HUES64 (cell line): ENCODE data around the gene SERAC1.

ENCODE experiments used
- H3K27ac ChIP-seq: 2 replicates; pipeline ENCODE4 v1.7.0; 2013; ENCODE audit warnings: low read depth, low read length, inconsistent platforms
- H3K27me3 ChIP-seq: 2 replicates; pipeline ENCODE4 v1.6.1; 2013; ENCODE audit warnings: mild to moderate bottlenecking, low read length; ENCODE audit not compliant: insufficient read depth
- H3K36me3 ChIP-seq: 2 replicates; pipeline ENCODE4 v1.6.1; 2013; ENCODE audit warnings: mild to moderate bottlenecking, low read length; ENCODE audit not compliant: insufficient read depth
- H3K4me1 ChIP-seq: 2 replicates; pipeline ENCODE4 v1.6.1; 2013; ENCODE audit warnings: mild to moderate bottlenecking, low read length, moderate library complexity; ENCODE audit not compliant: insufficient read depth
- H3K4me3 ChIP-seq: 2 replicates; pipeline ENCODE4 v1.5.1; 2013; ENCODE audit warnings: mild to moderate bottlenecking, low read length, moderate library complexity
- H3K9ac ChIP-seq: 2 replicates; pipeline ENCODE4 v1.6.1; 2013; ENCODE audit warnings: mild to moderate bottlenecking, low read depth, low read length
- H3K9me3 ChIP-seq: 2 replicates; pipeline ENCODE4 v1.6.1; 2013; ENCODE audit warnings: low read depth, low read length; ENCODE audit not compliant: insufficient read depth
- WGBS: fragments of 150-250, 120-280 bp; methylation state at CpG from one replicate; pipeline ENCODE4 v1.1.7; 2013; ENCODE audit warnings: missing lambda C conversion rate; 5-methylcytosine and 5-hydroxymethylcytosine counted together

The SERAC1 gene

DNA sequence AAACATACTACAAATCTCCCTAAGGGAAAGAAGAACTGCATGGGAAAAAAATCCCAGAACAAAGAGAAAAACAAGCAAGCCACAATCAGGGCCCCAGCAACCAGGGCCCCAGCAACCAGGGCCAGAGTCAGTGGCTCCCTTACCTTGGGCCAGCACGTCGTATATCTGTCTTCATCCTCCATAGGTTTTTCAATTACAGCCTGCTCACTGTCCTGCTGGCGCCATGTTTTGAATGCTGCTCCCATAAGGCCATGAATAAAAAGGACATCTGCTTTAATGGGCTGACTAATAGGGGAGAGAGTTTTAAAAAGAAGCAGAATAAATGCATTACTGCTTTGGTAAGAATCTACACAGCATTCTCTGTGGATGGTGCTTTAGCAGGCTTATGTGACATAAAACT lies 49.2 kb downstream of the SERAC1 start:
- Histone ChIP-seq H3K9ac (no peak overlapping the region), H3K27ac (no peak overlapping the region), H3K4me1 (no peaks in the 10 kb centered on the region), H3K27me3 (no peaks in the 10 kb centered on the region), H3K36me3 (peaks cover 12% of the 10 kb centered on the region), H3K4me3 (no peak overlapping the region), H3K9me3 (no peaks in the 10 kb centered on the region)
- 92% methylated on average over 3 of the region's 3 CpGs for WGBS

DNA sequence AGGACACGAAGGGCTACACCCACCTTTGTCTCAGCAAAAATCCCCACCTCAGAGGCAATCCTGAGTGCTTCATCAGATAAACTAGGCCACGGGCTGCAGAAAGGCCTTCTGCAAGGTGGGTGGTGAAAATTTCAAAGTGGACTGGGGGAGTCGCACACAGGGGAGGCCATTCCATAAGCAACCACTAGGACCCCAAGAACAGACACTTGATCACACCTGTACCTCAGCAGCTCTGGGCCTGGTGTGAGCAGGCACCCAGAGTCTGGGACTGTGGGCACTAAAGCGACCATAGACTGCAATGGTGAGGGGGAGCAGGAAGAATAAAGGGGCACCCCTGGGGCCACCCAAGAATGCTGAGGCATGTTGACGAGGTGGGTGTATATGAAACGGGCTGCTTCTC lies 52.6 kb downstream of the SERAC1 start:
- Histone ChIP-seq H3K27ac (no peak overlapping the region), H3K9me3 (no peaks in the 10 kb centered on the region), H3K27me3 (no peaks in the 10 kb centered on the region), H3K9ac (no peak overlapping the region), H3K4me1 (no peaks in the 10 kb centered on the region), H3K36me3 (peaks cover 25% of the 10 kb centered on the region), H3K4me3 (no peak overlapping the region)
- 93% methylated on average over 6 of the region's 6 CpGs for WGBS

DNA sequence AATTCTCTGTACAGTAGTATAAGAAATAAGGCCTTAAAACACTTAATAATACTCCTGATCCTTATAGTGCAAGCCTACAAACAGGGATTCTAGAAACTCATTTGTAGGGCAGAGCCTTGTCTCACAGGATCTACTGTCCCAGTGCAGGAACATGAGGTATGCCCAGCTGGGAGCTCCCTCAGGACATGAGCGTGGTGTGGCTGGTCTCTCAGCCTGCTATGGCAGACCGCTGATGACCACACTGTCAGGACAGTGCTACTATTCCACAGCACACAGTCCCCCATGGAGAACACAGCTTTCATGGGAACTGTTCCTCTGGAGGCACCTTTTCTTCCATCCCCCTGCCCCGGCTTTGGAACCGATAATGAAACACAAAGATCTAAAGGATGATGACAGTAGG lies 53.0 kb downstream of the SERAC1 start:
- Histone ChIP-seq H3K4me3 (no peak overlapping the region), H3K9me3 (no peaks in the 10 kb centered on the region), H3K36me3 (peaks cover 25% of the 10 kb centered on the region), H3K27me3 (no peaks in the 10 kb centered on the region), H3K27ac (no peak overlapping the region), H3K9ac (no peak overlapping the region), H3K4me1 (no peaks in the 10 kb centered on the region)
- WGBS = 100% methylated on average over 4 of the region's 4 CpGs

DNA sequence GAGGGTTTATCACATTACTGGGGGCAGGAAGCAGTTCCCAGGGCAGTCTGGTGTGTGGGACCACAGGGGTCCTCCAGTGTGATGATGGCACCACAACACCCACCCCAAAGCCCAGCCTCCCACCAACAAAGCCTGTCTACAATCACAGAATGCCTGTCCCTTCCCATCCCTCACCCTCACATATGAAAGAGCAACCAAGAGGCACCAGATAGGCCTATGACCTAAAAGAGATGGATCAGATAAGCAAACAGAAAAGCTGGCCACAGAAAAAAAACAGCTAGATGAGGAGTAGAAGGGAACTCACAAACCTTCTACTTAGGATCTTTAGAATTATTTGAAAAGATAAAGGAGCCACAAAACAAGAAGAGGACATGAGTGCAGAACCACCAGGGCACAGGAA lies 54.3 kb downstream of the SERAC1 start:
- Histone ChIP-seq H3K36me3 (peaks cover 33% of the 10 kb centered on the region), H3K9ac (no peak overlapping the region), H3K9me3 (no peaks in the 10 kb centered on the region), H3K27ac (no peak overlapping the region), H3K27me3 (no peaks in the 10 kb centered on the region), H3K4me1 (no peaks in the 10 kb centered on the region), H3K4me3 (no peak overlapping the region)

DNA sequence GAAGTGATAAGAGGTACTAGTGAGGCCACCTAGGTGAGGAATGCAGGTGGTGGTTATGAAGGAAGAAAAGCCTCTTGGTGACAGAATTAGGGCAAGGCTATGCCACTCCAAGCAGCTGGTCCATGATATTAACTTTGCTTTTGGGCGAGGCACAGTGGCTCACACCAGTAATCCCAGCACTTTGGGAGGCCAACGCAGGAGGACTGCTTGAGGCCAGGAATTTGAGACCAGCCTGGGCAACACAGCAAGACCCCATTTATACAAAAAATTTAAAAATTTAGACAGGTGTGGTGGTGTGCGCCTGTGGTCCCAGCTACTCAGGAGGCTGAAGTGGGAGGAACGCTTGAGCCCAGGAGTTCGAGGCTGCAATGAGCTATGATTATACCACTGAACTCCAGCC lies 56.1 kb downstream of the SERAC1 start:
- H3K27ac ChIP-seq = no peak overlapping the region
- H3K4me1 ChIP-seq = no peaks in the 10 kb centered on the region
- H3K36me3 ChIP-seq = peaks cover 37% of the 10 kb centered on the region
- H3K9ac ChIP-seq = no peak overlapping the region
- no peaks in the 10 kb centered on the region for H3K27me3 ChIP-seq
- no peak overlapping the region for H3K4me3 ChIP-seq
- WGBS = 98% methylated on average over 5 of the region's 5 CpGs
- no peaks in the 10 kb centered on the region for H3K9me3 ChIP-seq

DNA sequence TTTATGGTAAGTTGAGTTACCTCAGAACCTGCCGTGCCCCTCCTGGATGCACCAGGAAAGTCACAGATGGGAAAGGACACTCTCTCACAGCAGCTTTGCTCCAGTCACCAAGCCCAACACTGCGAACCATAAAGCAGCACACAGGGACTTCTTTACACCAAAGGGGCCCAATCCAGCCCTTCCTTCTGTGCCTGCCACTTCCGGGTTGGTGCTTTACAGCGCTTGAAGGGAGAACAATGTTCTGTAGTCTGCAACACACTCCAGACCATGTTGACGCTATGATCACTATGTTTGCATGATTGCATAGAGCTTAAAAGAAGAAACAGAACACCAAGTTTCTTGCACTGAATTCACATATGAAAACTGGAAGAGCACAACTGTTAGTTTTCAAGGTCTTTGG lies 57.1 kb downstream of the SERAC1 start:
- Histone ChIP-seq H3K4me1 (no peaks in the 10 kb centered on the region), H3K9me3 (no peaks in the 10 kb centered on the region), H3K4me3 (no peak overlapping the region), H3K9ac (no peak overlapping the region), H3K27me3 (no peaks in the 10 kb centered on the region), H3K27ac (no peak overlapping the region), H3K36me3 (peaks cover 35% of the 10 kb centered on the region)
- 93% methylated on average over 5 of the region's 5 CpGs for WGBS

DNA sequence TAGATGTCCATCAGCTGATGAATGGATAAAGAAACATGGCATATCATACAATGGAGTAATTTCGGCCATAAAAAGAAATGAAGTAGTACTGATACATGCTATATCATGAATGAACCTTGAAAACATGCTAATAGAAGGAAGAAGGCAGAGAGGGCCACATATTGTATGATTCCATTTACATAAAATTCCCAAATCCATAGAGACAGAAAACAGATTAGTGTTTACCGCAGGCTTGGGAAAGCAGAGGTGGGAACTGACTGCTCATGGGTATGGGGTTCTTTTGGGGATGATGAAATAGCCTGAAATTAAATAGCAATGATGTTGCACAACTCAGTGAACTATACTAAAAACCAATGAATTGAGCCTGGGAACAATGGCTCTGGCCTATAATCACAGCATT lies 58.3 kb downstream of the SERAC1 start:
- Histone ChIP-seq H3K9ac (no peak overlapping the region), H3K36me3 (peaks cover 33% of the 10 kb centered on the region), H3K4me1 (no peaks in the 10 kb centered on the region), H3K27me3 (no peaks in the 10 kb centered on the region), H3K27ac (no peak overlapping the region), H3K4me3 (no peak overlapping the region), H3K9me3 (no peaks in the 10 kb centered on the region)
- WGBS = 55% methylated on average over 2 of the region's 2 CpGs

DNA sequence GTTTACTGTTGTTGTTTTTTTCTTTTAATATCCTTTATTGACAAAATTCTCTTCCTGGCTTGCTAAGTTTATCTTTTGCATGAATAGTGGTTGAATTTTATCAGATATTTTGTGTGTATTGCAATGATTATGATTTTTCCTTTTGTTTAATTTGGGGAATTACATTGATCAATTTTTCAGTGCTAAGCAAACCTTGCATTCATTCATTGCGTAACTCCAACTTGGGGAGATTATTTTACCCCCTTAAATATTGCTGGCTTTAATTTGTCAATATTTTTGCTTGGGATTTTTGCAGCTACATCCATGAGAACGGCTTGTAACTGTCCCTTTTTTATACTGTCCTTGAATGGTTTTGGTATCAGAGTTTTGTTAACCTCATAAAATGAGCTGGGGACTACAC lies 63.4 kb downstream of the SERAC1 start:
- Histone ChIP-seq H3K27ac (no peak overlapping the region), H3K9me3 (no peaks in the 10 kb centered on the region), H3K27me3 (no peaks in the 10 kb centered on the region), H3K4me1 (no peaks in the 10 kb centered on the region), H3K36me3 (peaks cover 11% of the 10 kb centered on the region), H3K4me3 (no peak overlapping the region), H3K9ac (no peak overlapping the region)
- WGBS = 92% methylated on average over 1 of the region's 2 CpGs

DNA sequence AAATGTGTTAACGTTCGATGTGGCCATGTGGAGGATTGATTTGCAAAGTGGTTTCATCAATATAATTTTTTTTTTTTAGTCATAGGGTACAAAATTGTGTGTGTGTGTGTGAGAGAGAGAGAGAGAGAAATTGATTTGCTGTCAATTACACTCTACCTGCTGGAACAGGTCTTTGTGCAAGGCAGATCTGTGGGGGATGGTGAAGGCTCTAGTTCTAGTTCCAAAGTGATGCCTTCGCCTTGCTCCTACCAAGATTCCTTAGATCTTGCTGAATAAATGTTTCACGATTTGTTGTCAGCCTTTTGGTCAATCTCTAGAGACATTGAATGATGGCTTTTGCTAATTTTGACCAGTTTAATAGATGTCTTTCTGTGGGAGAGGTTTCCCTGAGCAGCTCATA lies 64.8 kb downstream of the SERAC1 start:
- Histone ChIP-seq H3K27me3 (no peaks in the 10 kb centered on the region), H3K4me3 (no peak overlapping the region), H3K4me1 (no peaks in the 10 kb centered on the region), H3K27ac (no peak overlapping the region), H3K9ac (no peak overlapping the region), H3K9me3 (no peaks in the 10 kb centered on the region), H3K36me3 (no peaks in the 10 kb centered on the region; the same call in 1 of the 2 replicates)
- WGBS = 94% methylated on average over 2 of the region's 4 CpGs

DNA sequence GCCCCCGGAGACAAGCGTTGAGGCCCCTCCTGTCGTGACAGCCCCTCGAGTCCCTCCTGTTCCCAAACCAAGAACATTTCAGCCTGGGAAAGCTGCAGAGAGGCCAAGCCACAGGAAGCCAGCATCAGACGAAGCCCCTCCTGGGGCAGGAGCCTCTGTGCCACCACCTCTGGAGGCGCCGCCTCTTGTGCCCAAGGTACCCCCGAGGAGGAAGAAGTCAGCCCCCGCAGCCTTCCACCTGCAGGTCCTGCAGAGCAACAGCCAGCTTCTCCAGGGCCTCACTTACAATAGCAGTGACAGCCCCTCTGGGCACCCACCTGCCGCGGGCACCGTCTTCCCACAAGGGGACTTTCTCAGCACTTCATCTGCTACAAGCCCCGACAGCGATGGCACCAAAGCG lies 72.4 kb downstream of the SERAC1 start:
- Histone ChIP-seq H3K4me1 (no peaks in the 10 kb centered on the region), H3K36me3 (peaks cover 27% of the 10 kb centered on the region), H3K27me3 (no peaks in the 10 kb centered on the region), H3K9ac (no peak overlapping the region), H3K27ac (no peak overlapping the region), H3K4me3 (no peak overlapping the region), H3K9me3 (no peaks in the 10 kb centered on the region)
- 94% methylated on average over 15 of the region's 15 CpGs for WGBS

DNA sequence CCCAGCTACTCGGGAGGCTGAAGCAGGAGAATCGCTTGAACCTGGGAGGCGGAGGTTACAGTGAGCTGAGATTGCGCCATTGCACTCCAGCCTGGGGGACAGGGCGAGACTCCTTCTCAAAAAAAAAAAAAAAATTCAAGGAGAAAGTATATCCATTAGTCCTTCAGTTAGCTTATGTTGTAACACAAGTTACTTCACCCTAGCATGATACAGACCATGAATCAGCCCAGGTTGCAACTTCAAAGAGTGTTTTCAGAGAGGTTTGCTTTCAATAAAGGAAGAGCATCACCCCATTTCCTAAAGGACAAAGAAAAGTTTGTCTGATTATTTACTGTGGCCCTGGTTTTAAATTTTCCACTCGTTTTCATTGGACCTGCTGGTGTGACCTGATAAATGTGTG lies 73.0 kb downstream of the SERAC1 start:
- Histone ChIP-seq H3K4me1 (no peaks in the 10 kb centered on the region), H3K9me3 (no peaks in the 10 kb centered on the region), H3K4me3 (no peak overlapping the region), H3K9ac (no peak overlapping the region), H3K27ac (no peak overlapping the region), H3K36me3 (peaks cover 30% of the 10 kb centered on the region), H3K27me3 (no peaks in the 10 kb centered on the region)
- 94% methylated on average over 6 of the region's 6 CpGs for WGBS

DNA sequence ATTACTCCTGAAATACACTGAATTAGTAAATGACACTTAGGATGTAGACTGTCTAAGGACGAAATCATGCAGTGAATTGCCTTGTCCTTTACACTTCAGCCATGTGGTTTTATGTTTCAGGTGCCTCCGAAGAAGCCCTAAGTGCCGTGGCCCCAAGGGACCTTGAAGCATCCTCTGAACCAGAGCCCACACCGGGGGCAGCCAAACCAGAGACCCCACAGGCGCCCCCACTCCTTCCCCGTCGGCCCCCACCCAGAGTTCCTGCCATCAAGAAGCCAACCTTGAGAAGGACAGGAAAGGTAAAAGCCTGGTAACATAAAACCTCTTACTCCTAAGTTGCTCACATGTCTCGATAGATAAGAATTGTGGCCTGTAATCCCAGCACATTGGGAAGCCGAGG lies 75.3 kb downstream of the SERAC1 start:
- no peak overlapping the region for H3K4me3 ChIP-seq
- H3K27me3 ChIP-seq = no peaks in the 10 kb centered on the region
- H3K36me3 ChIP-seq = peaks cover 41% of the 10 kb centered on the region
- H3K9me3 ChIP-seq = no peaks in the 10 kb centered on the region
- no peak overlapping the region for H3K27ac ChIP-seq
- 94% methylated on average over 9 of the region's 9 CpGs for WGBS
- no peaks in the 10 kb centered on the region for H3K4me1 ChIP-seq
- no peak overlapping the region for H3K9ac ChIP-seq
